SK-N-SH treated with all-trans-retinoic acid at 6 μM for 48 hours (cell line): Measurements from ENCODE around the gene ABITRAM.

Experiments
- CSDC2 ChIP-seq: fragments of 250-450 bp; sonication (Bioruptor Pico); IDR thresholded peaks from 2 replicates; pipeline ENCODE4 v1.5.0; 2020; ENCODE audit warnings: mild to moderate bottlenecking, moderate library complexity
- TCF4 ChIP-seq: fragments of 250-450 bp; sonication (Bioruptor Pico); IDR thresholded peaks from 2 replicates; pipeline ENCODE4 v1.8.0; 2021; ENCODE audit warnings: mild to moderate bottlenecking, moderate library complexity, borderline replicate concordance
- ZNF565 ChIP-seq: fragments of 450-650 bp; formaldehyde crosslinking; conservative IDR thresholded peaks from 2 replicates; pipeline ENCODE4 v1.5.0; 2020; ENCODE audit warnings: low read depth, mild to moderate bottlenecking, moderate library complexity
- TF ChIP-seq, protein P1 (sequence below): fragments of 250-450 bp; sonication (Bioruptor Pico); IDR thresholded peaks from 2 replicates; pipeline ENCODE4 v1.5.1; 2020; ENCODE audit warnings: low read depth, mild to moderate bottlenecking, moderate library complexity

GRCh38 chr9:108933231-108933717, 926 bp upstream of the ABITRAM start:
- TF ChIP-seq, protein P1, sequence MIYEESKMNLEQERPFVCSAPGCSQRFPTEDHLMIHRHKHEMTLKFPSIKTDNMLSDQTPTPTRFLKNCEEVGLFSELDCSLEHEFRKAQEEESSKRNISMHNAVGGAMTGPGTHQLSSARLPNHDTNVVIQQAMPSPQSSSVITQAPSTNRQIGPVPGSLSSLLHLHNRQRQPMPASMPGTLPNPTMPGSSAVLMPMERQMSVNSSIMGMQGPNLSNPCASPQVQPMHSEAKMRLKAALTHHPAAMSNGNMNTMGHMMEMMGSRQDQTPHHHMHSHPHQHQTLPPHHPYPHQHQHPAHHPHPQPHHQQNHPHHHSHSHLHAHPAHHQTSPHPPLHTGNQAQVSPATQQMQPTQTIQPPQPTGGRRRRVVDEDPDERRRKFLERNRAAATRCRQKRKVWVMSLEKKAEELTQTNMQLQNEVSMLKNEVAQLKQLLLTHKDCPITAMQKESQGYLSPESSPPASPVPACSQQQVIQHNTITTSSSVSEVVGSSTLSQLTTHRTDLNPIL (CRISPR knock-in tag): no peak
- TF ChIP-seq TCF4 (CRISPR knock-in tag) (no peak), ZNF565 (CRISPR knock-in tag) (no peak), CSDC2 (CRISPR knock-in tag) (no peak)
